COLO829 (cell line): ENCODE measurements around the gene ENHO.

ENCODE experiments used
- DNase-seq: peaks from one replicate; pipeline ENCODE4 v3.0.0; 2012; ENCODE audit warnings: low spot score

ENHO gene

GRCh38 chr9:34475097-34475496, 47.7 kb downstream of the ENHO start:
- DNase-seq: no peak
